ENCODE data around the gene F13B. TPM values are rescaled to one million over a fixed set of nuclear protein-coding genes. Genes with fewer than 3 reads are reported as not detected.

The F13B gene
- total RNA-seq, 2 experiments from 2014 or later: not detected

DNA sequence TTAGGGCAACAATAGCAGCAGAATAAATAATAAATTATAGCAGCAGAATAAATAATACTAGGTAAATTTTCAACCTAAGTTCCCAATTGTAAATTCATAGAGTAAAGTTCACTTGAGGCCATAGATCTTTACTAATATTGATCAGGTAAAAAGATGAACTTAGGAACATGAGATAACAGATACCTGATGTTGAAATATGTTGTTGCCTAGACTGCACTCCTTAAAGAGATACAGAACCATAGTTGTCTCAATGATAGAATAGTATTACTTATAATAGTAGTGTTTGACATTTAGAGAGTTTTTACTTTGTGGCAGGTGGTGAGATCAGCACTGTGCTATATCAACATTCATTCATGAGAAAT, 378 bp upstream of the F13B start:
- Histone ChIP-seq H3K36me3 (ENCODE audit: insufficient read depth, low read length) (no peaks in the 10 kb centered on the region), H3K4me1 (ENCODE audit: insufficient read depth, low read length) (no peaks in the 10 kb centered on the region), H3K4me3 (ENCODE audit: low read length) (no peak overlapping the region), H3K27ac (ENCODE audit: low read depth in 1 of 2, low read length in 2 of 2) (no peak overlapping the region), H3K9me3 (ENCODE audit: control insufficient read depth in 1 of 2, insufficient read depth in 1 of 2, low read length in 2 of 2) (peaks cover 0 to 12% of the 10 kb centered on the region in 2 experiments), H3K27me3 (ENCODE audit: control insufficient read depth in 1 of 2, insufficient read depth in 2 of 2, low read length in 2 of 2) (peaks cover 0 to 5% of the 10 kb centered on the region in 2 experiments)
- Mint-ChIP-seq H3K27ac (no peak overlapping the region), H3K36me3 (ENCODE audit: low read depth) (no peaks in the 10 kb centered on the region), H3K4me3 (no peak overlapping the region), H3K9me3 (peaks cover 4% of the 10 kb centered on the region), H3K4me1 (ENCODE audit: low read depth) (no peaks in the 10 kb centered on the region), H3K27me3 (no peaks in the 10 kb centered on the region)
- CTCF ChIA-PET: no interaction called here
- POLR2A ChIA-PET: no interaction called here
- DNase-seq (no peak), ATAC-seq (ENCODE audit: poor library complexity) (no peak)
- intact Hi-C loops (cut with DNase I, micrococcal nuclease): no loop called here
- no peak for TF ChIP-seq CTCF (IDR thresholded peaks at IDR 0.05)

DNA sequence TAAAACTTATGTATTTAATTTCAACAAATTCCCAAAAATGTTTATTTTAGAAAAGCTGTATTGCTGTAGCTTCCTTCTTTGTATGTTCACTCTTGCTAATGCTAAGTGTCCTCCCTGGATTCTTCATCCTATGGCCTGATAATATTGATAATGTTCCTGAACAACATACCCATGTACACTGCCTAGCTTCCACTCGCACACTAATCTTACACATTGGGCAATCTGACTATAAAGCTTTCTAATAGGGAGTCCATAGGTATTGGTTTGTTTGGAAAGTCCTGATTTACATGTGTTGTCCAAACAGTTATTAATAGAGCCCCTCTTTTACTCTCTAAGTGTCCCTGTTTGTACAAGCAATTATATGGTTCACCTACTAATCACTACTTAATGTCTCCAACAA, 783 bp downstream of the F13B start:
- ATAC-seq (ENCODE audit: poor library complexity) (no peak), DNase-seq (no peak)
- H3K27me3 ChIP-seq (ENCODE audit: control insufficient read depth in 1 of 2, insufficient read depth in 2 of 2, low read length in 2 of 2): peaks cover 0 to 5% of the 10 kb centered on the region in 2 experiments
- H3K9me3 ChIP-seq (ENCODE audit: control insufficient read depth in 1 of 2, insufficient read depth in 1 of 2, low read length in 2 of 2): peaks cover 0 to 12% of the 10 kb centered on the region in 2 experiments
- ChIA-PET CTCF (no interaction called here), POLR2A (no interaction called here)
- no peaks in the 10 kb centered on the region for H3K27me3 Mint-ChIP-seq
- H3K4me3 ChIP-seq (ENCODE audit: low read length): no peak overlapping the region
- H3K4me1 Mint-ChIP-seq (ENCODE audit: low read depth): no peaks in the 10 kb centered on the region
- no peaks in the 10 kb centered on the region for H3K4me1 ChIP-seq (ENCODE audit: insufficient read depth, low read length)
- H3K4me3 Mint-ChIP-seq: no peak overlapping the region
- no peak overlapping the region for H3K27ac ChIP-seq (ENCODE audit: low read depth in 1 of 2, low read length in 2 of 2)
- no peak for TF ChIP-seq CTCF (IDR thresholded peaks at IDR 0.05)
- H3K27ac Mint-ChIP-seq: no peak overlapping the region
- peaks cover 4% of the 10 kb centered on the region for H3K9me3 Mint-ChIP-seq
- intact Hi-C loops (cut with DNase I, micrococcal nuclease): no loop called here
- no peaks in the 10 kb centered on the region for H3K36me3 ChIP-seq (ENCODE audit: insufficient read depth, low read length)
- H3K36me3 Mint-ChIP-seq (ENCODE audit: low read depth): no peaks in the 10 kb centered on the region

DNA sequence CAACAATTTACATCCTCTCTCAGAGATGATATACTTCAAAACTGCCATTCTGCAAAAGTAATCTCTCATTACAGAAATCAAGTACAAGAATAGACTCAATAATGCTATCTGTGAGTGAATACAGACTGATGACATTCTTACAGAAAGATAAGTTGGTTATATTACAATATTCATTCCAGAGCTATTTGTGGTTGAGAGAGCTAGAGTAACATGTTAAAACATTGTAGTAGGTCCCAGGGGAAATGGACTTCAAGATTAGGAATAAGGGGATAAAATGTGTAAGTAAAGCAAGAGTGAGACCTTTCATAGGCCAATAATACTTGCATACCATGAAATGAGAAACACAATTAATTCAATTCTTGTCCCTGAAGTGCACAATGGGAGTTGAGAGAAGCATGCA, 1.5 kb downstream of the F13B start:
- CTCF ChIA-PET: no interaction called here
- Histone ChIP-seq H3K27ac (ENCODE audit: low read depth in 1 of 2, low read length in 2 of 2) (no peak overlapping the region), H3K4me1 (ENCODE audit: insufficient read depth, low read length) (no peaks in the 10 kb centered on the region), H3K36me3 (ENCODE audit: insufficient read depth, low read length) (no peaks in the 10 kb centered on the region), H3K4me3 (ENCODE audit: low read length) (no peak overlapping the region), H3K9me3 (ENCODE audit: control insufficient read depth in 1 of 2, insufficient read depth in 1 of 2, low read length in 2 of 2) (peaks cover 0 to 6% of the 10 kb centered on the region in 2 experiments), H3K27me3 (ENCODE audit: control insufficient read depth in 1 of 2, insufficient read depth in 2 of 2, low read length in 2 of 2) (peaks cover 0 to 5% of the 10 kb centered on the region in 2 experiments)
- H3K4me3 Mint-ChIP-seq: no peak overlapping the region
- H3K4me1 Mint-ChIP-seq (ENCODE audit: low read depth): no peaks in the 10 kb centered on the region
- H3K27me3 Mint-ChIP-seq: no peaks in the 10 kb centered on the region
- no peaks in the 10 kb centered on the region for H3K36me3 Mint-ChIP-seq (ENCODE audit: low read depth)
- intact Hi-C loops (cut with DNase I, micrococcal nuclease): no loop called here
- DNase-seq (no peak), ATAC-seq (ENCODE audit: poor library complexity) (no peak)
- POLR2A ChIA-PET: no interaction called here
- H3K9me3 Mint-ChIP-seq: peaks cover 4% of the 10 kb centered on the region
- TF ChIP-seq CTCF (IDR thresholded peaks at IDR 0.05): no peak
- no peak overlapping the region for H3K27ac Mint-ChIP-seq

All from CD4-positive, alpha-beta T cell (primary cell).